Measurements from ENCODE around the gene EMP3.

EMP3 gene

DNA sequence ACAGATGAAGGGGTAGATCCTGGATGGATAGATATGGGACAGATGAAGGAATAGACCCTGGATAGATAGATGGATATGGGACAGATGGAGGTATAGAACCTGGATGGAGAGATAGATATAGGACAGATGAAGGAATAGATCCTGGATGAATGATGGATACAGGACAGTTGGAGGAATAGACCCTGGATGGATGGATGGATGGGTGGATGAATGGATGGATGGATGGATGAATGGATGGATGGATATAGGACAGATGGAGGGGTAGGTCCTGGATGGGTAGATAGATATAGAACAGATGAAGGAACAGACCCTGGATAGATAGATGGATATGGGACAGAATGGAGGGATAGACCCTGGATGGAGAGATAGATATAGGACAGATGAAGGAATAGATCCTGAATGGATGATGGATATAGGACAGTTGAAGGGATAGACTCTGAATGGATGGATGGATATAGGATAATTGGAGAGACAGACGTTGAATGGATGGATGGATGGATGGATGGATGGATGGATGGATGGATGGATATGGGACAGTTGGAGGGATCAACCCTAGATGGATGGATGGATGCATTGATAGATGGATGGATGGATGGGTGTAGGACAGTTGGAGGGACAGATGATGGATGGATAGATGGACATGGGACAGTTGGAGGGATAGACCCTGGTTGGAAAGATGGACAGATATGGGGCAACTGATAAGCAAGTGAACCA lies 23.3 kb upstream of the EMP3 start:
- Histone ChIP-seq H3K4me2 (ENCODE audit: low read length) (no peak overlapping the region), H3K9me3 (ENCODE audit: insufficient read depth, low read length) (no peaks in the 10 kb centered on the region), H3K27ac (ENCODE audit: low read length) (no peak overlapping the region), H2AFZ (ENCODE audit: low read depth, low read length) (no peak overlapping the region), H3K36me3 (replicated peaks; ENCODE audit: low read depth, low read length) (no peaks in the 10 kb centered on the region), H3K79me2 (ENCODE audit: low read length) (no peaks in the 10 kb centered on the region), H3K4me1 (ENCODE audit: low read length) (no peaks in the 10 kb centered on the region), H3K9ac (ENCODE audit: low read length) (no peak overlapping the region), H3K27me3 (ENCODE audit: low read depth, low read length) (peaks cover 14% of the 10 kb centered on the region), H4K20me1 (ENCODE audit: insufficient read depth, low read length) (no peaks in the 10 kb centered on the region), H3K4me3 (ENCODE audit: low read length) (no peak overlapping the region)
- TF ChIP-seq, protein P1, sequence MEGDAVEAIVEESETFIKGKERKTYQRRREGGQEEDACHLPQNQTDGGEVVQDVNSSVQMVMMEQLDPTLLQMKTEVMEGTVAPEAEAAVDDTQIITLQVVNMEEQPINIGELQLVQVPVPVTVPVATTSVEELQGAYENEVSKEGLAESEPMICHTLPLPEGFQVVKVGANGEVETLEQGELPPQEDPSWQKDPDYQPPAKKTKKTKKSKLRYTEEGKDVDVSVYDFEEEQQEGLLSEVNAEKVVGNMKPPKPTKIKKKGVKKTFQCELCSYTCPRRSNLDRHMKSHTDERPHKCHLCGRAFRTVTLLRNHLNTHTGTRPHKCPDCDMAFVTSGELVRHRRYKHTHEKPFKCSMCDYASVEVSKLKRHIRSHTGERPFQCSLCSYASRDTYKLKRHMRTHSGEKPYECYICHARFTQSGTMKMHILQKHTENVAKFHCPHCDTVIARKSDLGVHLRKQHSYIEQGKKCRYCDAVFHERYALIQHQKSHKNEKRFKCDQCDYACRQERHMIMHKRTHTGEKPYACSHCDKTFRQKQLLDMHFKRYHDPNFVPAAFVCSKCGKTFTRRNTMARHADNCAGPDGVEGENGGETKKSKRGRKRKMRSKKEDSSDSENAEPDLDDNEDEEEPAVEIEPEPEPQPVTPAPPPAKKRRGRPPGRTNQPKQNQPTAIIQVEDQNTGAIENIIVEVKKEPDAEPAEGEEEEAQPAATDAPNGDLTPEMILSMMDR (IDR thresholded peaks at IDR 0.05; ENCODE audit: low read depth, low read length), result no peak
- TF ChIP-seq EZH2phosphoT487 (IDR thresholded peaks at IDR 0.05; ENCODE audit: low read depth), result no peak

DNA sequence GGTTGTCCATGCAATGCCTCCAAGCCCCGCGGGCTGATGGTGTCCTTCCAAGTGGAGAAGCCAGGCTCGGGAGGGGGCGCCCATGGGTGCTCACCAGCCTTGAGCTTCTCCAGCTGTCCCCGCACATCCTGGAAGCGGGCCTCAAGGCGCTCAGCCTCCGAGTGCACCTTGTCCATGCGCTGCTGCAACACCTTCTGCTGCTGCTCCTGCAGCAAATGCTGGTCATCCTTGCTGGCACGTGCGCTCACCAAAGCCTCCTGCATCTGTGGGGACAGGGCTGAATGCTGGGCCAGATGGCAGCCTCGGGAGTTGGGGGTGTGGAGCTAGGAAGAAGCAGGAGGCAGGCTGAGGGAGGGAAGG lies 22.8 kb upstream of the EMP3 start:
- TF ChIP-seq EZH2phosphoT487 (IDR thresholded peaks at IDR 0.05; ENCODE audit: low read depth), result no peak
- TF ChIP-seq, protein P1 (IDR thresholded peaks at IDR 0.05; ENCODE audit: low read depth, low read length), result no peak
- Histone ChIP-seq H3K9me3 (ENCODE audit: insufficient read depth, low read length) (no peaks in the 10 kb centered on the region), H3K9ac (ENCODE audit: low read length) (no peak overlapping the region), H4K20me1 (ENCODE audit: insufficient read depth, low read length) (no peaks in the 10 kb centered on the region), H3K27ac (ENCODE audit: low read length) (no peak overlapping the region), H3K36me3 (replicated peaks; ENCODE audit: low read depth, low read length) (no peaks in the 10 kb centered on the region), H3K4me1 (ENCODE audit: low read length) (no peaks in the 10 kb centered on the region), H3K4me3 (ENCODE audit: low read length) (no peak overlapping the region), H3K79me2 (ENCODE audit: low read length) (no peaks in the 10 kb centered on the region), H2AFZ (ENCODE audit: low read depth, low read length) (no peak overlapping the region), H3K4me2 (ENCODE audit: low read length) (no peak overlapping the region), H3K27me3 (ENCODE audit: low read depth, low read length) (peaks cover 14% of the 10 kb centered on the region)

DNA sequence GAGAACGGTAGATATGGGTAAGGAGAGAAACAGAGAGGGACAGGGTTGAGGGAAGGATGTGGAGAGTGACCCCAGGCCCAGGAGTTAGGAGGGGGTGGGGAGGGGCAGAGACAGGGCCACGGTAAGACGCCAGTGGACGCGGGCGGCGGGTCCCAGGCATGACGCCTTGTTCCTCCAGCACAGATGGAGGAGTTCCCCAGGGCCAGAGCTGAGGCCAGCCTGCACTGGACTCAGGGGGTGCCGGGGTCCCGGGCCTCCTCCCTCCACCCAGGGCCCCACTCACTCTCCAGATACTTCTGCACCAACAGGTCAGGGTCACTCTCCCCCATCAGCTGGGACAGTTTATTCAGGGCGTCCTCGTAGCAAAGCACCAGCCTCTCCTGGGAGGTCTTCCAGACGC lies 22.0 kb upstream of the EMP3 start:
- Histone ChIP-seq H3K9me3 (ENCODE audit: insufficient read depth, low read length) (no peaks in the 10 kb centered on the region), H3K9ac (ENCODE audit: low read length) (no peak overlapping the region), H3K27me3 (ENCODE audit: low read depth, low read length) (peaks cover 14% of the 10 kb centered on the region), H4K20me1 (ENCODE audit: insufficient read depth, low read length) (no peaks in the 10 kb centered on the region), H3K79me2 (ENCODE audit: low read length) (no peaks in the 10 kb centered on the region), H3K4me3 (ENCODE audit: low read length) (no peak overlapping the region), H3K27ac (ENCODE audit: low read length) (no peak overlapping the region), H3K4me1 (ENCODE audit: low read length) (peaks cover under 1% of the 10 kb centered on the region; the same call in 1 of the 2 replicates), H3K36me3 (replicated peaks; ENCODE audit: low read depth, low read length) (no peaks in the 10 kb centered on the region), H2AFZ (ENCODE audit: low read depth, low read length) (no peak overlapping the region), H3K4me2 (ENCODE audit: low read length) (no peak overlapping the region)
- no peak for TF ChIP-seq EZH2phosphoT487 (IDR thresholded peaks at IDR 0.05; ENCODE audit: low read depth)
- TF ChIP-seq, protein P1 (IDR thresholded peaks at IDR 0.05; ENCODE audit: low read depth, low read length), result no peak

DNA sequence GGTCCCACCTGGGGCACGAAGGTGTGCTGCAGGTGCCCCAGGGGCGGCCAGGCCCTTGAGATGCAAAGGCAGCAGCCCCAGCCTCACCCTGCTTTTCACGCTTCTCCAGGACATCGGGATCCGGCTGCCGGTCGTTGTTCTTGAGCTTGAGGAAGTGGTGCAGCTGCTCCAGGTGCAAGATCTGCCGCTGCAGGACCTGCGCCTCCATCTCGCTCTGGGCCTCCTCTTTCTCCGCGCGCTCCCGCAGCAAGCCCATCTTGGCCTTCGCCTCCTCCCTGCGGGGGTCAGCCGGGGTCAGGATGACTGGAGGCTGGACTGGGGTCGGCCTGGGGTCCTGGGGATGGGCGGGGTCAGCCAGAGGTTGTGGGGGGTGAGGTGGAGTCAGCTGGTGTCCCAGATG lies 21.5 kb upstream of the EMP3 start:
- Histone ChIP-seq H3K4me3 (ENCODE audit: low read length) (no peak overlapping the region), H3K27me3 (ENCODE audit: low read depth, low read length) (peaks cover 14% of the 10 kb centered on the region), H3K9me3 (ENCODE audit: insufficient read depth, low read length) (no peaks in the 10 kb centered on the region), H3K27ac (ENCODE audit: low read length) (no peak overlapping the region), H3K4me1 (ENCODE audit: low read length) (peaks cover 5% of the 10 kb centered on the region; the same call in 1 of the 2 replicates), H3K36me3 (replicated peaks; ENCODE audit: low read depth, low read length) (no peaks in the 10 kb centered on the region), H4K20me1 (ENCODE audit: insufficient read depth, low read length) (no peaks in the 10 kb centered on the region), H3K79me2 (ENCODE audit: low read length) (no peaks in the 10 kb centered on the region), H2AFZ (ENCODE audit: low read depth, low read length) (no peak overlapping the region), H3K4me2 (ENCODE audit: low read length) (no peak overlapping the region), H3K9ac (ENCODE audit: low read length) (no peak overlapping the region)
- TF ChIP-seq EZH2phosphoT487 (IDR thresholded peaks at IDR 0.05; ENCODE audit: low read depth), result no peak
- TF ChIP-seq, protein P1 (IDR thresholded peaks at IDR 0.05; ENCODE audit: low read depth, low read length), result no peak

Measured in OCI-LY3 (cell line).